ENCODE data around the gene MPP3. TPM values are rescaled to one million over a fixed set of nuclear protein-coding genes. Genes with fewer than 3 reads are reported as not detected.

MPP3 gene
- total RNA-seq, 1 experiment from 2014 or later, result 11.3 TPM

- TF ChIP-seq FOXP4 (CRISPR knock-in tag; IDR thresholded peaks at IDR 0.05), result no peak
- TF ChIP-seq USF2 (CRISPR knock-in tag; IDR thresholded peaks at IDR 0.05), result no peak
- TF ChIP-seq ZMAT4 (CRISPR knock-in tag; IDR thresholded peaks at IDR 0.05), result no peak
- no peak for TF ChIP-seq KAT7 (CRISPR knock-in tag; IDR thresholded peaks at IDR 0.05; ENCODE audit: borderline replicate concordance)
- no peak for TF ChIP-seq OVOL2 (CRISPR knock-in tag; IDR thresholded peaks at IDR 0.05; ENCODE audit: borderline replicate concordance)
- no peak for TF ChIP-seq NFE2L1 (CRISPR knock-in tag; IDR thresholded peaks at IDR 0.05)
- TF ChIP-seq ZNF425 (CRISPR knock-in tag; conservative IDR thresholded peaks at IDR 0.05), result no peak
- no peak for TF ChIP-seq ESRRA (CRISPR knock-in tag; IDR thresholded peaks at IDR 0.05; ENCODE audit: borderline replicate concordance)
- no peak for TF ChIP-seq HMGXB4 (CRISPR knock-in tag; IDR thresholded peaks at IDR 0.05)
- no peak for TF ChIP-seq MYBL2 (CRISPR knock-in tag; IDR thresholded peaks at IDR 0.05)
These were observed 7.9 kb upstream of the MPP3 start (continued) for GRCh38 chr17:43840814-43841213.

- DNase-seq (ENCODE audit: low spot score) (no peak), ATAC-seq (peak; percentile 78)
- Mint-ChIP-seq H3K27me3 (ENCODE audit: low read depth) (peaks cover 10% of the 10 kb centered on the region), H3K4me3 (no peak overlapping the region), H3K9me3 (no peaks in the 10 kb centered on the region), H3K36me3 (no peaks in the 10 kb centered on the region), H3K4me1 (peaks cover 10% of the 10 kb centered on the region), H3K27ac (0 out of 2 replicates have a peak overlapping the region, but pooled peaks have one; percentile 16)
- CTCF ChIA-PET, result interaction anchor here (0.7 to 3.1 kb wide), 11 partner anchors 22 to 168 kb away, joined by 3 to 20 read pairs (median 6); no protein-coding TSS in a partner anchor
- POLR2A ChIA-PET, result interaction anchor here (1.2 kb wide), 1 partner anchor 36 kb away, joined by 5 read pairs; no protein-coding TSS in a partner anchor
- TF ChIP-seq AFF4 (CRISPR knock-in tag; IDR thresholded peaks at IDR 0.05; ENCODE audit: borderline replicate concordance), result no peak
- no peak for TF ChIP-seq NFYB (CRISPR knock-in tag; conservative IDR thresholded peaks at IDR 0.05; ENCODE audit: low read depth)
- TF ChIP-seq IRF2 (CRISPR knock-in tag; IDR thresholded peaks at IDR 0.05; ENCODE audit: borderline replicate concordance, low read depth), result no peak
These were observed 6.7 kb upstream of the MPP3 start for GRCh38 chr17:43839670-43840108.
